Activated naive CD8-positive, alpha-beta T cell (primary cell): ENCODE data around the gene SLC13A2.
"Not testable (repeated sequence)": the region's sequence is repeated elsewhere in the genome, so short reads cannot be mapped to it uniquely, and the experiment has no call there.

Experiments used
- H3K27ac Mint-ChIP-seq: one replicate; pipeline ENCODE4 v1.8.0; 2021; ENCODE audit warnings: mixed read lengths
- H3K27me3 Mint-ChIP-seq: one replicate; pipeline ENCODE4 v1.8.0; 2021; ENCODE audit warnings: mixed read lengths
- H3K36me3 Mint-ChIP-seq: one replicate; pipeline ENCODE4 v1.8.0; 2021; ENCODE audit warnings: mixed read lengths
- H3K4me1 Mint-ChIP-seq: one replicate; pipeline ENCODE4 v1.8.0; 2021; ENCODE audit warnings: low read depth, mixed read lengths
- H3K4me3 Mint-ChIP-seq: one replicate; pipeline ENCODE4 v1.8.0; 2021; ENCODE audit warnings: mild to moderate bottlenecking, mixed read lengths
- H3K9me3 Mint-ChIP-seq: one replicate; pipeline ENCODE4 v1.8.0; 2021; ENCODE audit warnings: low read depth, mixed read lengths

SLC13A2 gene

DNA sequence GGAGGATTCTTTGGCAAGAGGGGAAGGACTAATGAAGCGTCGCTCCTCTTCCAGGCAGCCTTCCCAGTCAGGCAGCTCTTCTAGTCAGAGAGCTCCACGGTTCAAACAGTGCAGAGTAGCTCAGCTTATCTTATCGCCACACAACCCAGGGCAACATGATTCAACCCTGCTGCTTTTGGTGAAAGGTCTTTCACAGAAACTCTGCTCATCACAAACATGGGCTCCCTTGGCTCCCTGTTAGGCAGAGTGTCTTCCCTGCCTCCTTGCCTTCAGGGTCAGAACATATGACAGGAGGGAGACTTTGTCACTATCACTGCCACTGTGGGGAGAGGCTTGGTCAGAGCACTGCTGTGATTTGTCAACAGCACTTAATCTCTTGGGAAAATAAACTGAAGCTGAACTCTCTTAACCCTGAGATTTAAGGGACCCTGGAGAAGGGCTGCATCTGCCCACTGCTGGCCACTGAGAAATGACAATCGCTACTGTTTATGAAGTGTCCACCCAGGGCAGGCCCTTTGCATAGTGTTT lies 6.9 kb upstream of the SLC13A2 start:
- Mint-ChIP-seq H3K4me1 (peaks cover 8% of the 10 kb centered on the region), H3K36me3 (no peaks in the 10 kb centered on the region), H3K4me3 (no peak overlapping the region), H3K27ac (no peak overlapping the region), H3K27me3 (no peaks in the 10 kb centered on the region), H3K9me3 (no peaks in the 10 kb centered on the region)

DNA sequence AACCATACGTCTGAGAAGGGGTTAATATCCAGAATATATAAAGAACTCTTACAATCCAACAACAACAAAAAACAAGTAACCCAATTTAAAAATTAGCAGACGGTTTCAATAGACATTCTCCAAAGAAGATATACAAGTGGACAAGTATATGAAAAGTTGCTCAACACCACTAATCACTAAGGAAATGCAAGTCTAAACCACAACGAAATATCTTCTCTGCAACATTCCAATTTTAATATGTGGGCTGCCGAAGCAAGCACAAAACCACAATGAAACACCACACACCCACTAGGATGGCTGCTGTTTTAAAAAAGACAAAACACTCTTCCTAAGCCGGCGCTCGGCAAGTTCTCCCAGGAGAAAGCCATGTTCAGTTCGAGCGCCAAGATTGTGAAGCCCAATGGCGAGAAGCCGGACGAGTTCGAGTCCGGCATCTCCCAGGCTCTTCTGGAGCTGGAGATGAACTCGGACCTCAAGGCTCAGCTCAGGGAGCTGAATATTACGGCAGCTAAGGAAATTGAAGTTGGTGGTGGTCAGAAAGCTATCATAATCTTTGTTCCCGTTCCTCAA lies 5.9 kb upstream of the SLC13A2 start:
- no peak overlapping the region for H3K27ac Mint-ChIP-seq
- H3K4me3 Mint-ChIP-seq, result no peak overlapping the region
- H3K27me3 Mint-ChIP-seq, result no peaks in the 10 kb centered on the region
- no peaks in the 10 kb centered on the region for H3K36me3 Mint-ChIP-seq
- peaks cover 8% of the 10 kb centered on the region for H3K4me1 Mint-ChIP-seq
- H3K9me3 Mint-ChIP-seq, result no peaks in the 10 kb centered on the region

DNA sequence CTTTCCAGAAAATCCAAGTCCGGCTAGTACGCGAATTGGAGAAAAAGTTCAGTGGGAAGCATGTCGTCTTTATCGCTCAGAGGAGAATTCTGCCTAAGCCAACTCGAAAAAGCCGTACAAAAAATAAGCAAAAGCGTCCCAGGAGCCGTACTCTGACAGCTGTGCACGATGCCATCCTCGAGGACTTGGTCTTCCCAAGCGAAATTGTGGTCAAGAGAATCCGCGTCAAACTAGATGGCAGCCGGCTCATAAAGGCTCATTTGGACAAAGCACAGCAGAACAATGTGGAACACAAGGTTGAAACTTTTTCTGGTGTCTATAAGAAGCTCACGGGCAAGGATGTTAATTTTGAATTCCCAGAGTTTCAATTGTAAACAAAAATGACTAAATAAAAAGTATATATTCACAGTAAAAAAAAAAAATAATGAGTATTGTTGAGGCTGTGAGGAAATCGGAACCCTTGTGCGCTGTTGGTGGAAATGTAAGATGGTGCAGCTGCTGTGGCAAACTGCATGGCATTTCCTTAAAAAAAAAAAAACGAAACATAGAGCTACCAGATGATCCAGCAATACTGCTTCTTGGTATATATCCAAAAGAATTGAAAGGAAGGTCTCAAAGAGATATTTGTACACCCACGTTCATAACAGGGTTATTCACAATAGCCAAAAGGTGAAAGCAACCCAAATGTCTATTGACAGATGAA lies 5.3 kb upstream of the SLC13A2 start:
- not testable (repeated sequence) for H3K27ac Mint-ChIP-seq, H3K4me3 Mint-ChIP-seq, H3K36me3 Mint-ChIP-seq, H3K27me3 Mint-ChIP-seq, H3K4me1 Mint-ChIP-seq, H3K9me3 Mint-ChIP-seq

DNA sequence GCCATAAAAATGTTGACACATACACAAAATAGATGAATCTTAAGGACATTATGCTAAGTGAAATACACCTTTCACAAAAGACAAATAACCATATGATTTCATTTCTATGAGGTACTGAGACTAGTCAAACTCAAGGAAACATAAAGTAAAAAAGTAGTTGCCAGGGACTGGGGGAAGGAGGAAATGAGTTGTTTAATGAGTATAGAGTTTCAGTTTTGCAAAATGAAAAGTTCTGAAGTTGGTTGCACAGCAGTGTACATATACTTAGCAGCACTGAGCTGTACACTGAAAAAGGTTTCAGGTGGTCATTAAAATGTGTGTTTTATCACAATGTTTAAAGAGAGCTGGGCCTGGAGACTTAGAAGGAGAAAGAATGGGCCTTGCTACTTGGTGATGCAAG lies 4.7 kb upstream of the SLC13A2 start:
- Mint-ChIP-seq H3K9me3 (no peaks in the 10 kb centered on the region), H3K27me3 (no peaks in the 10 kb centered on the region), H3K27ac (no peak overlapping the region), H3K4me1 (peaks cover 8% of the 10 kb centered on the region), H3K36me3 (no peaks in the 10 kb centered on the region), H3K4me3 (no peak overlapping the region)

DNA sequence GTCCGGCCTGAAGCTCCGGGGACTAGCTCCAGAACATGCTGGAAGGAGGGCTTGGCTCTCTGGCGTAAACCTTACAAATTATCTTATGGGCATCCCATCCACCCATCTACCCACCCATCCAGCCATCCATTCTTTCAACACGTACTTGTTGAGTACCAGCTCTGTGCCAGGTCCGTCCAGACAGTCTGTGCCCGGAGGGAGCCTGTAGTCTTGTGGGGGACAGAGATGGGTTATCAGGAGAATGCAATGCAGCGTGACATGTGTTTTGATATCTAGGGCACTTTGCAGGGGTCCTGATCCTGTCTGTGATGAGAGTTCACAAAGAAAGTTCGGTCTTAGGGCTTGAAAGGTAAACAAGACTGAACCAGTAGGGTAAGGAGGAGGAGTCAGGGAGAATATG lies 4.1 kb upstream of the SLC13A2 start:
- Mint-ChIP-seq H3K36me3 (no peaks in the 10 kb centered on the region), H3K27me3 (no peaks in the 10 kb centered on the region), H3K4me1 (peaks cover 8% of the 10 kb centered on the region), H3K4me3 (no peak overlapping the region), H3K9me3 (no peaks in the 10 kb centered on the region), H3K27ac (no peak overlapping the region)

DNA sequence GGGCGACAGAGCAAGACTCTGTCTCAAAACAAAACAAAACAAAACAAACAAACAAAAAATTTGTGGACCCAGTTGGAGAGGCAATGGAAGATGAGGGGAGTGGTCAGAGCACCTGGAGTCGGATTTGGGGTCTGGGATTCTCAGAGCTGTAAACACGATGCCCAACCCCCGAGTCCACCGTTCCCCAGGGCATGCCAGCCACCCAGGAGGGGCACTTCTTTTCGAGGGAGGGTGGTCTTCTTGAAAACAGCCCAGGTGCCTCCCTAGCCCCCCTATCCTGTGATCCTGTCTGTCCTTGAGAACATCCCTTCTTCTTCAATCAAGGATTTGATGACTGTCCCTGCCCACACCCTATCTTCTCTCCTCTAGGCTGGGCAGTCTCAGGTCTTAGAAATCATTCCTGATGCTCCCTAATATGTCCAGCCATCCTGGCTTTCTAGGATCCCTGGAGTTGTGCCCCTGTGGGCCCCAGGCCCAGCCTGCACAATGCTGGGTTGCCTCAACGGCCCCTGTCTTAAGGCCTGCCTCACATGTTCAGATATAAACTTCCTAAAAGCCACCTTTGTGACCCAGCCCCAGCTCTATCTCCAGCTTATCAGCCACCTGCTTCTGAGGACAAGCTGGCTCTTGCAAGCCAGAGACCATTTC lies 3.1 kb upstream of the SLC13A2 start:
- peaks cover 11% of the 10 kb centered on the region for H3K4me1 Mint-ChIP-seq
- H3K27ac Mint-ChIP-seq, result no peak overlapping the region
- H3K4me3 Mint-ChIP-seq, result no peak overlapping the region
- H3K9me3 Mint-ChIP-seq, result no peaks in the 10 kb centered on the region
- no peaks in the 10 kb centered on the region for H3K36me3 Mint-ChIP-seq
- no peaks in the 10 kb centered on the region for H3K27me3 Mint-ChIP-seq

DNA sequence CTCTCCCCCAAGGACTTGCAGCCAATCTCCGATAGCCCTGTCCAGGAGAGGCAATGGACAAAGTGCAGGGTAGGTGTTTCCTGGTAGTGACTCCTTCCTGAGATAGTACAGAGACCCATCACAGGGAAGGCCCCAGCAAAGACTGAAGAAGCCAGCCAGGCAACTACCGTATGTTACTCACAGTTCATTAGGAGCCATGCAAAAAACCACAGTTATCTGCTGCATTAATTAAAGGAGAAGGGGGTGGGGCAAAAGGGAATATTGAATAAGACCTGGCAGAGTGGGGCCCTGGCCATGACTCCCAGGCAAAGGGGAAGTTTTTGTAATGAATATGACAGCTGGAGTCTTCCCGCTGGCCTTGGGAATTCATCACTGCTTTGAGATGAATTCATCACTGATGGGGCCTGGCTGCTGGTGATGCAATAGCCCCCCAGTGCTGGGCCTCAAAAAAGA lies 2.5 kb upstream of the SLC13A2 start:
- Mint-ChIP-seq H3K4me3 (no peak overlapping the region), H3K27ac (no peak overlapping the region), H3K9me3 (no peaks in the 10 kb centered on the region), H3K27me3 (no peaks in the 10 kb centered on the region), H3K36me3 (no peaks in the 10 kb centered on the region), H3K4me1 (peaks cover 16% of the 10 kb centered on the region)

DNA sequence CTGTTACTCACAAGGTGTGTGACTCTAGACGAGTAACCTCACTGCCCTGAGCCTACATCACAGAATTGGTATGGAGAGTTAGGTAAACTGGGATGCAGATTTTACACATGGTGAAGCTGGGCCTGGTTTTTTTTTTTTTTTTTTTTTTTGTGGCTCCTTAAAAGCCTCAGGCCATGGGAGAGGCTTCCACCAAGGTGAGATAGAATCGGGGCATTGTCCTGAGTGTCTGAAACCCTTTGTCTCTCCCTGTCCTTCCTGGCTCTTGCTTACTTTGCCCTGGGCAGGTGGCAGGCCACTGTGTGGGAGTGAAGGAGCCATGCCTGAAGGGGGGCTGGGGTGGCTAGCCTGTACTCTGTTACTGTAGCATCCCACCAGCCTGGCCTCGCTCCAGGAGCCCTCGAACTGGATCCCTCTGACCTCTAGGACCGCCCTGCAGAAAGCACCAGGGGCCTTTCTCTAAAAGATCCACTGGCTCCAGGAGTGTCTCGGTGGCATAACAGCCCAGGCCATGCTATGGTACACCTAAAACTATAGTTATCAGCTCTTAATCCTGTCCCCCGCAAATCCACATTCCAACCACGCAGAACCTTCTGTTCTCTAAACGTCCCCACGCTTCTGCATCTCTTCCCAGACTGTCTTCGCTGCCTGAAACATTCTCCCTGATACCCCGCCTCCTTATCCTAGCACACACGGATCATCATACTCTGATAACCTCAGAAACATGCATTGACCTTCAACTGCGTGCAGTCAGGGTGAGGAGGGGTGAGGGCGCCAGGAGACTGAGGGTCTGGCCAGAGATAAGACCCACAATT lies 1.7 kb upstream of the SLC13A2 start:
- H3K9me3 Mint-ChIP-seq, result no peaks in the 10 kb centered on the region
- H3K27me3 Mint-ChIP-seq, result no peaks in the 10 kb centered on the region
- H3K27ac Mint-ChIP-seq, result no peak overlapping the region
- peaks cover 16% of the 10 kb centered on the region for H3K4me1 Mint-ChIP-seq
- no peak overlapping the region for H3K4me3 Mint-ChIP-seq
- no peaks in the 10 kb centered on the region for H3K36me3 Mint-ChIP-seq

DNA sequence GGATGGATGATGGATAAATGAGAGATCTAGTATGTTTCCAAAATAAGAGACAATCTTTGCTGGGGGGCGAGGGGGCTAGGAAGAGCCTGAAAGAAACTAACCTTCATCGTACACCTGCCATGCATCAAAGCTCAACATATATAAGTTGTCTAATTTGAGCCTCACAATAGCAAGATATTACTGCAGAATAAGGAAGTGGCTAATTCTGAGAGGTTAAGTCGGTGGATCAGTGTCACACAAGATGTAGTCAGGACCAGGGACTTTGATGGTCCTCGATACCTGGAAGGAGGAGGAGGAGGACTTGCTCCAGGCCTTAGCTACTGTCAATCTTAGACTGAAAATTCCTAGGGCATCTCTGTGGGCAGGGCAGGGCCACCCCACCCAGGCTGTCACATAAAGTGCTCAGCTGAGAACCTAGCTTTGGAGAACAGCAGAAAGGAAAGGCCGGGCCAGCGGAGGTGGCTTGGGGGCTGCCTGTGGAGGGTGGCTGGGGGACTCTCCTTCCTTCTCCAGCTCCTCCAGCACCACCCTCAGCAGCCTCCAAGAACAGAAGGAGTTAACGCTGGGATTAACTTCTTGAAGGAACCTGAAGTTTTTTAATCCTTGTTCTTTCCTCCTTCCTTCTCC lies 460 bp upstream of the SLC13A2 start:
- peaks cover 15% of the 10 kb centered on the region for H3K4me1 Mint-ChIP-seq
- H3K27ac Mint-ChIP-seq, result no peak overlapping the region
- no peaks in the 10 kb centered on the region for H3K27me3 Mint-ChIP-seq

DNA sequence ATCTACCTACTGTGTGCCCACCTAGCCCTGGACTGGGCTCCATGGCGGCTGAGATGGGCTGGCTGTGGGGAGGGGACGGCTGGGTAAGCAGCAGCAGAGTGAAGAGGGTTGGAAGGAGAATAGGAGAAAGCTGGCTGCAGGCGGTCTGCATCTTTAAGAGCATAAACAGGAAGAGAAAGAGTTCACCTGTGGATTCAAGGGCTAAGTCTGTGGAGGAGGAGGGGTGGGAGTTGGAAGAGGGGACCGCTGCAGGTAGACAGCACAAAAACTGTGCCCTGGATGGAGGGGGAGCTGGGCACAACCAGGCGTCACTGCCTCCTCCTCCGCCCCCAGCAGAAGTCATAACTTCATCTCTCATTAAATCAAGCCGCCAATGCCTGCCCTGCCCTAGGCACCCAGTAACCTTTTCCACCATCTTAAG lies 677 bp downstream of the SLC13A2 start:
- Mint-ChIP-seq H3K27me3 (no peaks in the 10 kb centered on the region), H3K4me3 (no peak overlapping the region), H3K4me1 (peaks cover 8% of the 10 kb centered on the region), H3K27ac (no peak overlapping the region), H3K36me3 (no peaks in the 10 kb centered on the region), H3K9me3 (no peaks in the 10 kb centered on the region)

More for the DNA sequence above, 460 bp upstream of the SLC13A2 start:
- Mint-ChIP-seq H3K9me3 (no peaks in the 10 kb centered on the region), H3K4me3 (no peak overlapping the region), H3K36me3 (no peaks in the 10 kb centered on the region)

DNA sequence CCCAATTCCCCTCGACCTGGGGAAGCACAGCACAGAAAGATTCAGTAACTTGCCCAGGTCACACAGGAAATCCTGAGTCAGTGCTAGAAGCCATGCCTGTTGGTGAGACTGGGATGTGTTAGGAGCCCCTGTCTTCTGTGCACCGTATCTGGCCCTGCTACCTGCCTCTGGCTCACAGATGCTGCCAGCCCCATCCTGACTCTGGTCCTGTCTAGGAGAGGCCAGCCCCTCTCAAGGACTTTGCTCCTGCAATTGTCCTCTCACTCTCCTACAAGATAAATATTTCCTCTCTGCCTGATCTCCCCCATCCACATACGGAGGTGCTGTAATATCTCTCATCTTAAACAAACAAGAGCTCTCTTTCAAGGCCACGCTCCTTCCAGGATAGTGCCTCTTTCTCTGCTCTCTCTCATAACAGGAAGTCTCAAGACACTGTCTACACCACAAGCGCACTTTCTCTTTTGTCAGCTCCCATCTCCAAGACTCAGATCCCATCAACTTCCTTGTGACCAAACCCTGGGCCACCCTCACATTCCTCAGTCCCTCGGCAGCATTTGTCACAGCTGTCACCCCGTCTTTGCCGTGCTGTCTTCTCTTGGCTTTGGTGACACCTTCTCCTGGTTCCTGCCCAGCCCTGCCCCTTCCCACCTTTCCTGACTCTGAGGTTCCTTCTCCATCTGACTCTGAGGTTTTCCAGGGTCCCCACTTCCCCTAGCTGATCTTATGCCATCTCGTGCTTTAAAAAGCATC lies 1.9 kb downstream of the SLC13A2 start:
- H3K27ac Mint-ChIP-seq, result peak overlapping the region; percentile 3
- H3K9me3 Mint-ChIP-seq, result no peaks in the 10 kb centered on the region
- H3K4me1 Mint-ChIP-seq, result peaks cover 8% of the 10 kb centered on the region
- H3K36me3 Mint-ChIP-seq, result no peaks in the 10 kb centered on the region
- H3K27me3 Mint-ChIP-seq, result no peaks in the 10 kb centered on the region
- H3K4me3 Mint-ChIP-seq, result no peak overlapping the region

DNA sequence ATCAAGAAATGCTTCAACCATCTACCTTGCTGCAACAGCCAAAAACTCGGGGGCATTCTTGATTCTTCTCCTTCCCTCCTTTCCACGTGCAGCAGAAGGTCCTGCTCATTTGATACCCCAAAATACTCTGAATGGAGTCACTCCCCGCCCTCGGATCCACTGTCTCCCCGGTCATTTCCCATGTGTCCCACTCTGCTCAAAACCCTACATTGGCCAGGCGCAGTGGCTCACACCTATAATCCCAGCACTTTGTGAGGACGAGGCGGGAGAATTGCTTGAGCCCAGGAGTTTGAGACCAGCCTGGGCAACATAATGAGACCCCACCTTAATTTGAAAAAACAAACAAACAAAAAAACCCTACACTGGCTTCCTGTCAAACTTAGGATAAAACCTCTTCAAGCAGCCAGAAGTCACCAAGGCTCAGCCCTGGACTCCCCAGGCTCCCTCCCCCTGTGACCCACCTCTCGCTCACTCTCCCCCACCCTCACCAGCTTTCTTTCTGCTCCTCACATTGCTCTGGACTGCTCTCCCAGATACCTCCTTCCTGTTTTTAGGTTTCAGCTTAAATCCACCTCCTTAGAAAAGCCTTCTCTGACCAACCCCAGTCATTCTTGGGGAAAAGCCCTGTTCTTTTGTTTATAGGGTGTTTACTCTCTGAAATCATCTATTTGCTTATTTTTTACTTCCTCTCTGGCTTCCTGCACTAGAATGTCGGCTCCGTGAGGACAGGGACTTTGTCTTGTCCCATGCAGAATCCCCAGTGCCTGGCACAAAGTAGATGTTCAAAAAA lies 2.8 kb downstream of the SLC13A2 start:
- Mint-ChIP-seq H3K9me3 (no peaks in the 10 kb centered on the region), H3K4me1 (peaks cover 8% of the 10 kb centered on the region), H3K27ac (no peak overlapping the region), H3K4me3 (no peak overlapping the region), H3K36me3 (no peaks in the 10 kb centered on the region), H3K27me3 (no peaks in the 10 kb centered on the region)

DNA sequence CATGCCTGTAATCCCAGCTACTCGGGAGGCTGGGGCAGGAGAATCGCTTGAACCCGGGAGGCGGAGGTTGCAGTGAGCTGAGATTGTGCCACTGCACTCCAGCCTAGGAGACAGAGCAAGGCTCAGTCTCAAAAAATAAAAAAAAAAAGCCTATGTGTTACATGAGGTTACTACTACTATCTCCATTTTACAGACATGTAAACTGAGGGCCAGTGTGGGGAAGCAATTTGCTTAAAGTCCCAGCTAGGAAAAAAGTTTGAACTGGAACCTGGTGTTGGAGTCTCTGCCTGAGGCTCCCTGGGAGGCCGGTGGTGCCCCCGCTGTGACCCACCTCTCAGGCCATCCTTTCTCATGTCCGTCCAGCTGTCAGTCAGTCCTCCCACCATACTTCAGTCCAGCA lies 4.5 kb downstream of the SLC13A2 start:
- Mint-ChIP-seq H3K4me3 (no peak overlapping the region), H3K27ac (no peak overlapping the region), H3K27me3 (no peaks in the 10 kb centered on the region), H3K36me3 (no peaks in the 10 kb centered on the region), H3K9me3 (no peaks in the 10 kb centered on the region), H3K4me1 (peaks cover 8% of the 10 kb centered on the region)
